H1 (cell line): ENCODE data around the gene GDPD5. TPM values are rescaled to one million over a fixed set of nuclear protein-coding genes. Genes with fewer than 3 reads are reported as not detected.
A peak's percentile ranks its signal among the peaks of the same experiment; 100 is the strongest.

Experiments
- BACH1 ChIP-seq: IDR thresholded peaks from 2 replicates; pipeline ENCODE4 v1.6.1; 2012; ENCODE audit warnings: low read length, improper control_type of control experiment
- CHD1 ChIP-seq: IDR thresholded peaks from 2 replicates; pipeline ENCODE4 v1.6.1; 2012; ENCODE audit warnings: low read depth, low read length, improper control_type of control experiment
- EGR1 ChIP-seq: IDR thresholded peaks from 2 replicates; pipeline ENCODE4 v1.6.1; 2011; ENCODE audit warnings: low read depth, low read length, borderline replicate concordance
- HDAC2 ChIP-seq, 2 experiments: fragments of 300-600 bp in 1 of 2; sonication (generic) in 1 of 2; IDR thresholded peaks; 2 replicates each; pipeline ENCODE4 v1.6.1; 2011 to 2012; ENCODE audit warnings: low read depth in 2 of 2, low read length in 2 of 2, mild to moderate bottlenecking in 2 of 2, moderate library complexity in 2 of 2, borderline replicate concordance in 1 of 2, inconsistent platforms in 1 of 2
- JUN ChIP-seq: IDR thresholded peaks from 2 replicates; pipeline ENCODE4 v1.6.1; 2011; ENCODE audit warnings: low read depth, mild to moderate bottlenecking, improper control_type of control experiment, low read length
- JUND ChIP-seq: IDR thresholded peaks from 2 replicates; pipeline ENCODE4 v1.6.1; 2011; ENCODE audit warnings: mild to moderate bottlenecking, improper control_type of control experiment, low read length
- PHF8 ChIP-seq: fragments of 200-600 bp; sonication (generic); conservative IDR thresholded peaks from 2 replicates; pipeline ENCODE4 v1.7.1; 2012; ENCODE audit warnings: low read depth, mild to moderate bottlenecking, inconsistent platforms, low read length, moderate library complexity
- POLR2A ChIP-seq, 2 experiments: IDR thresholded peaks; 1 replicate in 1 of 2; 2 replicates in 1 of 2; pipeline ENCODE4 v1.6.1; 2011; ENCODE audit warnings: low read depth in 2 of 2, low read length in 2 of 2, mild to moderate bottlenecking in 2 of 2; ENCODE audit errors: control extremely low read depth in 1 of 2
- POLR2AphosphoS5 ChIP-seq: IDR thresholded peaks from 2 replicates; pipeline ENCODE4 v1.6.1; 2011; ENCODE audit warnings: low read depth, low read length
- RBBP5 ChIP-seq: IDR thresholded peaks from 2 replicates; pipeline ENCODE4 v1.7.1; 2012; ENCODE audit warnings: low read depth, mild to moderate bottlenecking, inconsistent platforms, low read length, moderate library complexity, borderline replicate concordance
- RFX5 ChIP-seq: IDR thresholded peaks from 2 replicates; pipeline ENCODE4 v1.6.1; 2011; ENCODE audit warnings: low read depth, low read length, improper control_type of control experiment, borderline replicate concordance
- RXRA ChIP-seq: IDR thresholded peaks from 2 replicates; pipeline ENCODE4 v1.6.1; 2011; ENCODE audit warnings: low read depth, mild to moderate bottlenecking, low read length, moderate library complexity; ENCODE audit not compliant: insufficient read depth
- SIX5 ChIP-seq: IDR thresholded peaks from 2 replicates; pipeline ENCODE4 v1.6.1; 2011; ENCODE audit warnings: mild to moderate bottlenecking, low read depth, low read length
- SUZ12 ChIP-seq: fragments of 200-600 bp; sonication (generic); IDR thresholded peaks from 2 replicates; pipeline ENCODE4 v1.6.1; 2012; ENCODE audit warnings: mild to moderate bottlenecking, inconsistent platforms, low read length, moderate library complexity, mixed read lengths
- TAF7 ChIP-seq: optimal IDR thresholded peaks from 2 replicates; pipeline ENCODE3; 2011; ENCODE audit warnings: low read depth, mild to moderate bottlenecking, inconsistent platforms, low read length, moderate library complexity, borderline replicate concordance
- TBP ChIP-seq: IDR thresholded peaks from 2 replicates; pipeline ENCODE4 v1.6.1; 2011; ENCODE audit warnings: low read depth, low read length, improper control_type of control experiment
- TCF12 ChIP-seq: IDR thresholded peaks from 2 replicates; pipeline ENCODE4 v1.6.1; 2011; ENCODE audit warnings: low read depth, mild to moderate bottlenecking, low read length
- polyA plus RNA-seq, 7 experiments: library from polyadenylated mRNA; depleted of rRNA in 3 of 7; stranded (reverse) in 5 of 7; unstranded in 2 of 7; fragments of >200 nt in 5 of 7; fragments of 200-250 nt in 2 of 7; gene quantifications; 1 replicate in 5 of 7; 2 replicates in 1 of 7; 4 replicates in 1 of 7; pipeline versions ENCODE4 v1.2.1 to v1.2.3, GENCODE V29; 2011 to 2013; ENCODE audit warnings: missing spikeins in 2 of 7, mixed read lengths in 2 of 7
- total RNA-seq: library from RNA; stranded (reverse); fragmentation: NEBNext Ultra II Directional; extraction: Animal tissue kit (Norgen Biotek cat#: 25700); gene quantifications from 2 replicates; pipeline ENCODE4 v1.2.1, GENCODE V29; 2021
- TF ChIP-seq, protein P1 (sequence below): IDR thresholded peaks from 2 replicates; pipeline ENCODE4 v1.6.1; 2012; ENCODE audit warnings: inconsistent platforms
- TF ChIP-seq, protein P2 (sequence below): IDR thresholded peaks from 2 replicates; pipeline ENCODE4 v1.6.1; 2011; ENCODE audit warnings: low read length, improper control_type of control experiment
- TF ChIP-seq, protein P3 (sequence below): IDR thresholded peaks from 2 replicates; pipeline ENCODE4 v1.6.1; 2012; ENCODE audit warnings: low read length, inconsistent platforms

Gene GDPD5
- total and polyA plus RNA-seq, 2 of the 8 experiments (the other 6 are each of a cell fraction or from before 2014, with no cell fraction given): 7.8 to 8.6 TPM

DNA sequence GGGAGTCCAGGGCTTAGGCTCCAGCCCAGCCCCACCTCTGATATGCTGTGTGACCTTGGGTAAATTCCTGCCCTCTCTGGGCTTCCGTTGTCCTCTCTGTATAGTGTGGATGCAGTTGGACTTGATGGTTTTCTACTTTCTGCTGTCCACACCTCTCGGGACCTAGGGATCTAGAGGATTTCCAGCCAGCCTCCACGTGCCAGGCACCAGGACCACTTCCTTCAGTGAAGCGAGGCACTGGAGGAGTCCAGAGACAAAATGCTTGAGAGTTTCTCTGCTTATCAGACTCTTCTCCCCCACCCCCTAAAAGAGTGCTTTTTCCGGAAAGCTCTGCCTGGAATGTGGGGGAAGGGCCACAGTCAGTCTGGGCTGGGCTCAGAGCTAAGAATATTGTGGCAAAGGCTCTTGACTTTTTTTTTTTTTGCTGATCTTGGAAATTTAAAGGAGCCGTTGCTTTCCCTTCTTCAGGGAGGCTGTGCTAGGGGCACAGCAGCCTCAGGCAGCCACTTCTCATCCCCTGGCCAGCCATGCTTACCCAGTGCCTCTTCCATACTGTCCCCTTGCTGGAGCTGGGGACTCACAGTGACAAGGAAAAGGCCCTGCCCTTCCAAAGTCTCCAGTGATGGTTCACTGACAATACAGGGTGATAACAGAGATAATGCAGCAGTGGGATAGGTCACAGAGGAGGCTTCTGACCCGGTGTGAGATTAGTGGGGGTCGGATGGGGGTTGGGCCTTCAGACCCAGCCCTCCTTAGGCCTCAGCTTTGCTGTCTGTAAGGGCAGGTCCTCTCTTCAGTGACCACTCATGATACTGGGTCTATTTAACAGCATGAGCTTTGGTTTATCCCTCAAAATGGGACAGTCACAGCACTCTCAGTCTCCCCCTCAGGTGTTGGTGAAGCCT lies 33.5 kb upstream of the GDPD5 start (continued):
- TF ChIP-seq JUND: no peak
- TF ChIP-seq HDAC2 (IDR thresholded peaks at IDR 0.05; ENCODE audit: borderline replicate concordance in 1 of 2, low read depth in 2 of 2, low read length in 2 of 2): peak in 1 of 2 experiments; percentile 78; a peak in 1 of 4 replicates
- no peak for TF ChIP-seq PHF8
- TF ChIP-seq JUN: no peak
- TF ChIP-seq RBBP5: 0 out of 2 replicates have a peak, but pooled peaks have one; percentile 44
- TF ChIP-seq, protein P1, sequence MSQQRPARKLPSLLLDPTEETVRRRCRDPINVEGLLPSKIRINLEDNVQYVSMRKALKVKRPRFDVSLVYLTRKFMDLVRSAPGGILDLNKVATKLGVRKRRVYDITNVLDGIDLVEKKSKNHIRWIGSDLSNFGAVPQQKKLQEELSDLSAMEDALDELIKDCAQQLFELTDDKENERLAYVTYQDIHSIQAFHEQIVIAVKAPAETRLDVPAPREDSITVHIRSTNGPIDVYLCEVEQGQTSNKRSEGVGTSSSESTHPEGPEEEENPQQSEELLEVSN: peak; percentile 55; the same call in 1 of the 2 replicates
- TF ChIP-seq, protein P2, sequence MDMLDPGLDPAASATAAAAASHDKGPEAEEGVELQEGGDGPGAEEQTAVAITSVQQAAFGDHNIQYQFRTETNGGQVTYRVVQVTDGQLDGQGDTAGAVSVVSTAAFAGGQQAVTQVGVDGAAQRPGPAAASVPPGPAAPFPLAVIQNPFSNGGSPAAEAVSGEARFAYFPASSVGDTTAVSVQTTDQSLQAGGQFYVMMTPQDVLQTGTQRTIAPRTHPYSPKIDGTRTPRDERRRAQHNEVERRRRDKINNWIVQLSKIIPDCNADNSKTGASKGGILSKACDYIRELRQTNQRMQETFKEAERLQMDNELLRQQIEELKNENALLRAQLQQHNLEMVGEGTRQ: no peak
- TF ChIP-seq SUZ12: no peak
- no peak for TF ChIP-seq RXRA
- TF ChIP-seq TAF7: no peak
- no peak for TF ChIP-seq SIX5
- TF ChIP-seq EGR1: no peak
- TF ChIP-seq TCF12: no peak
- no peak for TF ChIP-seq CHD1
- no peak for TF ChIP-seq BACH1
- TF ChIP-seq POLR2A (IDR thresholded peaks at IDR 0.05; ENCODE audit: control extremely low read depth in 1 of 2, low read depth in 2 of 2, low read length in 2 of 2): no peak
- TF ChIP-seq POLR2AphosphoS5: no peak
- TF ChIP-seq RFX5: no peak
- TF ChIP-seq TBP: no peak
- TF ChIP-seq, protein P3, sequence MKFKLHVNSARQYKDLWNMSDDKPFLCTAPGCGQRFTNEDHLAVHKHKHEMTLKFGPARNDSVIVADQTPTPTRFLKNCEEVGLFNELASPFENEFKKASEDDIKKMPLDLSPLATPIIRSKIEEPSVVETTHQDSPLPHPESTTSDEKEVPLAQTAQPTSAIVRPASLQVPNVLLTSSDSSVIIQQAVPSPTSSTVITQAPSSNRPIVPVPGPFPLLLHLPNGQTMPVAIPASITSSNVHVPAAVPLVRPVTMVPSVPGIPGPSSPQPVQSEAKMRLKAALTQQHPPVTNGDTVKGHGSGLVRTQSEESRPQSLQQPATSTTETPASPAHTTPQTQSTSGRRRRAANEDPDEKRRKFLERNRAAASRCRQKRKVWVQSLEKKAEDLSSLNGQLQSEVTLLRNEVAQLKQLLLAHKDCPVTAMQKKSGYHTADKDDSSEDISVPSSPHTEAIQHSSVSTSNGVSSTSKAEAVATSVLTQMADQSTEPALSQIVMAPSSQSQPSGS: 0 out of 2 replicates have a peak, but pooled peaks have one; percentile 58
